Stimulated activated CD8-positive, alpha-beta memory T cell treated with anti-CD3 and anti-CD28 coated beads, Interleukin-7, amount 100 ng/mL, for 1 hour (primary cell): Measurements from ENCODE around the gene CPNE4.

Source experiments
- DNase-seq, 2 donors: peaks; one replicate each; pipeline ENCODE4 v3.0.0-alpha.2; 2020; ENCODE audit warnings: low read depth in 2 of 2

Gene CPNE4

GRCh38 chr3:131735544-131735943, 299.3 kb downstream of the CPNE4 start:
- DNase-seq: no peak

- no peak for DNase-seq
Measured at GRCh38 chr3:131735116-131735515, 299.7 kb downstream of the CPNE4 start.

- no peak for DNase-seq
Measured at GRCh38 chr3:131733086-131733841, 301.6 kb downstream of the CPNE4 start.

GRCh38 chr3:131731709-131732108, 303.1 kb downstream of the CPNE4 start:
- DNase-seq: no peak

DNA sequence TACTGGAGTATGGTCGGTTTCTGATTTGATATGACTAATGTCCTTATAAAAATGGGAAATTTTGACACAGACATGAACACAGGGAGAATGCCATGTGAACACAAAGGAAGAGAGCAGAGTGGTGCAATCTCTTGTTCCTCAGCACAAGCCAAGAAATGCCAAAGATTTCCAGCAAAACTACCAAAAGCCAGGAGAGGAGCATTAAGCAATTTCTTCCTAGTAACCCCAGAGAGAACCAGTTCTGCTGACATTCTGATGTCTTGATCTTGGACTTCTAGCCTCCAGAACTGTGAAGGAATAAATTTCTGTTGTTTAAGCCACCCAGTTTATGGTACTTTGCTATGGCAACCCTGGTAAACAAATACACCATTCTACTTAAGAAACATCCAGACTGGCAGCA, 304.2 kb downstream of the CPNE4 start:
- no peak for DNase-seq

DNA sequence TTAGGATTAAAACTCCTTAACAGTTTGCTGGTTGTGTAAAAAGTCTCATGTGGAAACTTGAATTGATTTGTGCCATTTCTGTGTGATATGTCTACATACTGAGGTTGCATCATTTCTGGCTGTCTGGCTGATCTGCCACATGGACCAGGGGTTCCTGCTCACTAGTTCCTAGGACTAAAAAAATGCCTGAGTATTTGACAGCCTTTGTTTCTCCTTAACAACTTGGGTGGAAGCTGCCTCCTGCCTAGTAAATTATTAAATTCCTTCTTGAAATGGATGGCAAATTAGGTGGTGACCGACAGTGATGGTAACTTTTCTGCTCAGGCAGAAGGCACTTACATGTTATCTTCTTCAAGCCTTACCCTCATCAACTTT, 305.2 kb downstream of the CPNE4 start:
- no peak for DNase-seq

- no peak for DNase-seq
Measured at GRCh38 chr3:131728898-131729642, 305.7 kb downstream of the CPNE4 start.

DNA sequence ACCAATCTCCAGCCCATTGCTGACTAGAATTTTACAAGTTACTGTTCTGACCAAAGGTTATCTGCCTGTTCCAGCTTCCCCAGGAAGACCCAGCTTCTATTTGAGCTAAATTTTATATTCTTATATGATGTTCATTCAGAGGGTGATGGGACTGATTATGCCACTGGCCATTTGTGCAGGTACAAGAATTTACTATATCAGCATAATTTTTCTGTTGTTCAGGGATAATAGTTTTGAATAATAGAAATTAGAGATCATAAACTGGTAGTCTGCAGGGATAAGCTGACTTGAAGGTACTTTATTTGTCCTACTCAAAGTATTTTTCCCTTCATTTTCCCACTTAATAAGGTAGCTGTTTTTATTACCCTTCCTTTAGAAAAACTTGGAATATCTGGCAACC, 309.4 kb downstream of the CPNE4 start:
- DNase-seq: no peak

DNA sequence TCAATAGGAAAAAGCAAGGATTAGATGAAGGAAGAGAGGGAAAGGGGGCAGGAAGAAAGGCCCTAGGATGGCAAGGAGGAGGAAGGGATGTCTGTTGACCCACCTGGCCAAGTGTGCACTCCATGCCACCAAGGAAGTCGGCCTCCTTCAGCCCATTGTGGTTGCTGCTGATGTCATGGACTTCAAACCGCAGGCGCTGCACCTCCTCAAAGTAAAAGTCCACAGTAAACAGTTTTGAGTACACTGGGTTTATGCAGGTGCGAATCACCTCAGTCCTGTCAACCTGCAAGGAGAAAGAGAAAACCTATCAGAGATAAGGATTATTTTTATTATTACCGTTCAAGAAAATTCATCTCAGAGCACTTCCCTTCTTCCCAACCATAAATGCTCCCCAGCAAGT, 311.5 kb downstream of the CPNE4 start:
- no peak for DNase-seq

DNA sequence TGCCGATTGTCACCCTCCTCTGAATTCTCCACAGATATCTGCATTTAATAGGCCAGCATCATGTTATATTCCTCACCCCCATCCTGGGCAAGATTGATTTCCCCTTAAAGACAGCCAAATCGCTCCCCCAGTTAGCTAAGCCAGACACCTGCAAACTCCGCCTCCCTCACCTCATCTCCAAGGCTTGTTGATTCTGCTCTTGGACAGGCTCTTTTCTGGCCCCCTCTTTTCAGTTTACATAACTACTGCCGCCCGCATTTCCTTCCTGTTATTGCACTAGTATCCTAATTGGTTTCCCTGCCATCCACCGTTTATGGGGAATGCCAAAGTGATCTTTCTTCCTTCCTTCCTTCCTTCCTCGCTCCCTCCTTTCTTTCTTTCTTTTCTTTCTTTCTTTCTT, 317.3 kb downstream of the CPNE4 start:
- no peak for DNase-seq

DNA sequence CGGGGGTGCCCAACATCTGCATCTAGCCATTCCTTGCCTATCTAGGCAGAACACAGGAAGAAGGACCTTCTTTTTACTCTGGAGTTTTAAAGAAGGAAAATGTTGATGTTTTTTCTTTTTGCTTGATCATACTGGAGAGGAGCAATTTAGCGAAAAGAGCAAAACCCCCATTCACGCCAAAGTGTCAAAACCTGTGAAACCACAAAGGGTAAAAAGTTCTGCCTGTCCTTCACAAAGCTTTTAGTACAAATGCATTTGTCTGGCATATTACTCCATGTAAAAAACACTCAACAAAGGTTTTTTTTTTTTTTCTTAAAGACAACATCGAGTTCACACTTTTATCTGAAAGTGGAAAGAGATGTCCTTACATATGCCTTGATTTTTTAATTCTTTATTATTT, 317.9 kb downstream of the CPNE4 start:
- DNase-seq: no peak

DNA sequence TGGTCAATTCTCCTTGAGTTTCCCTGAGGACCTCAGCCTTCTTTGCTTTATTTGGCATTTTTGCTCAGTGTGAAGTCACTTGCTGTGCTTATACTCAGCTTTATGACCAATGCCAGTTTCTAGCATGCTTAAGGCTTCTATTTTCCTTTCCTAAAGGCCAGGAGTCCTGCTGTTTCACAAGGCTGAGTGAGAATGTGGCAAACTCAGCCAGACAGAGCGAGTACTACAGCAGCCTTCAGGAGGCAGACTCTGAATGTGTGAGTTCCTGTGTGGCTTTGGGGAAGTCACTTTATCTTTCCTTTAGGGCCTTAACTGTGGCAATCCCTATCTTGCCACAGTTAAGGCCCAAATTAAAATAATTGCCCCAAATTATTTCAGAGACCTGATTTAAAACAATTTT, 318.8 kb downstream of the CPNE4 start:
- no peak for DNase-seq

DNA sequence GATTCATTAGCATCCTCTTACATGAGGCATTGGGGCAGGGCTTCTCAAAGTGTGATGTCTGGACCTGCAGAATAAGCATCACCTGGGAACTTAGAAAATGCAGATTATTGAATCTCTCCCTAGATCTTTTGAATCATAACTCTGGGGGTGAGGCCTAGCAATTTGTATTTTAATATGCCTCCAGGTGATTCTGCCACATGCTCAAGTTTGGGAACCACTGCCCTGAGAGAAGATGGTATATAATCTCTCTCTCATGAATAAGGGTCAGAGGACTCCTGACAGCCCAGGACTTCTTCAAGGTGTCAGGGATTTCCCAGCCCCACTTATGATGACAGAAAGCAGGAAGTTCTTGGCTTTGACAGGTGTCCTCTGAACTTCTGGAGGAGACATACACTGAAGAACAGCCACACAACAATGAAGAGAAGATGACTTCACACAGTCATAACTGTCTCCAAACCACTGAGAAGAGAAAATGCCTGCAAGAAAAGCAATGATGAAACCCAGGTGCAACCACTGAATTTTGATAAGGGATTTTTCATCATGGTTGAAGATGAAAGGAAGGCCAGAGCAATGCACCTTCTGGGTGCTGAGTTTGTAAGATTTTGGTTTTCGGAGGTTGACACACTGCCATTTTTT, 320.1 kb downstream of the CPNE4 start:
- no peak for DNase-seq

GRCh38 chr3:131713416-131714123, 321.2 kb downstream of the CPNE4 start:
- no peak for DNase-seq

GRCh38 chr3:131712662-131713061, 322.2 kb downstream of the CPNE4 start:
- no peak for DNase-seq

GRCh38 chr3:131711114-131711768, 323.6 kb downstream of the CPNE4 start:
- DNase-seq: no peak

- DNase-seq: no peak
Measured at GRCh38 chr3:131708241-131708640, 326.6 kb downstream of the CPNE4 start.

DNA sequence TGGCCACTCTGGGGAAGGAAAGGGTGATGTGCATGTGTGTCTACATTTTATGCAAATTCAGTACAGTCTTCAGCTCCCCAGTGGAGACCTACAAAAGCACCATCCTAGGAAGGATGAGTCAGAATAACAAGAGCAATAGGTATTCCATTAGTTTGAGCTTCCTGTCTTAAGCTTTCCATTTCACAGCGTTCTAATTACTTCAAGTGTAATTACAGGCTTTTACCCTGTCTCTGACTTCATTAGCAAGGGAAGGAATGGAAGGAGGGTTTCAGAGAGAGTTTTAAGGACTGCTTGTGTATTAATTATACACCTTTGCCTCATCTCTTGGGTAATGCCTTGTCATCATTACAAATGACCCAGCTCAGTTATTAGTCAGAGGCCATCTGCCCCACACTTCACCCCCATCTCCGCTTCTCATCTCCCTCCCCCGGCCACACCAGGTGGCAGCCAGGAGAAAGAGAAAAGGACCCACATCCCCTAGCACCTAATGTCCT, 329.2 kb downstream of the CPNE4 start:
- DNase-seq: no peak

GRCh38 chr3:131705099-131705498, 329.7 kb downstream of the CPNE4 start:
- DNase-seq: no peak

GRCh38 chr3:131704098-131704497, 330.7 kb downstream of the CPNE4 start:
- no peak for DNase-seq

- DNase-seq: no peak
Measured at GRCh38 chr3:131702146-131702545, 332.7 kb downstream of the CPNE4 start.
